GM21576 (cell line): Measurements from ENCODE around the gene PHKG2.

Source experiments
- ATAC-seq: cut with Tn5 transposase; IDR thresholded peaks from one replicate; pipeline ENCODE4 v1.9.1; 2021; ENCODE audit warnings: mild to moderate bottlenecking, moderate library complexity; ENCODE audit not compliant: unreplicated experiment

The PHKG2 gene

DNA sequence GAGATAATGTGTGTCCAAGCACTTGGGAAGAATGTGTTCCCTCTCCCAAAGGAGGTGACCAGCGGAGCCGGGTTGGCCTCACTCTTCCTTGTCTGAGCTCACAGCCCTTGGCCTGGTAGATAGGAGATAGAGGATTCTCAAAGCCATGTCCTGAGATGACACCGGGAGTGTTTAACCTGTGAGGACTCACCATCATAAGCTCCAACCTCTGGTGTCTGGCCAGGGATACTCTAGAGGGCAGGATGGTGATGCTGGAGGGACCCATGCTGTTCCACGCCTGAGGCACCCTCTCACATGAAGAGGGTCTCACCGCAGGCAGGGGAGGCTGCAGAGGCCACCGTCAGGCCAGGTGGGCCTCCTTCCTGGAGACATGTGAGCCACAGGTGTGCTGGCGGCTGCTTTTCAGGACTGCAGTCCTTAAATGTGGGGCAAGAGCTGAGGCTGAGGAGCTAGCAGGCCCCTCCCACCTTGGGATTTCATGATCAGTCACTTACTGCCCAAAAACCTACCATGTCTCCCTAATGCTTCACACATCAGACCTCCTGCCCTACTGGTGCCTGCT is 45.4 kb downstream of the PHKG2 start:
- no peak for ATAC-seq

GRCh38 chr16:30794634-30795033 is 46.4 kb downstream of the PHKG2 start:
- ATAC-seq, result no peak

- ATAC-seq, result no peak
These were observed 49.6 kb downstream of the PHKG2 start for GRCh38 chr16:30797670-30798309.
